HG03432 (cell line): ENCODE results near the gene NBAS.
"Not testable (repeated sequence)": the region's sequence is repeated elsewhere in the genome, so short reads cannot be mapped to it uniquely, and the experiment has no call there.

Source experiments
- ATAC-seq: cut with Tn5 transposase; IDR thresholded peaks from one replicate; pipeline ENCODE4 v1.9.1; 2021; ENCODE audit warnings: mild to moderate bottlenecking, moderate library complexity; ENCODE audit not compliant: unreplicated experiment

The NBAS gene

GRCh38 chr2:15533860-15534480, 27.2 kb downstream of the NBAS start:
- ATAC-seq, result no peak

DNA sequence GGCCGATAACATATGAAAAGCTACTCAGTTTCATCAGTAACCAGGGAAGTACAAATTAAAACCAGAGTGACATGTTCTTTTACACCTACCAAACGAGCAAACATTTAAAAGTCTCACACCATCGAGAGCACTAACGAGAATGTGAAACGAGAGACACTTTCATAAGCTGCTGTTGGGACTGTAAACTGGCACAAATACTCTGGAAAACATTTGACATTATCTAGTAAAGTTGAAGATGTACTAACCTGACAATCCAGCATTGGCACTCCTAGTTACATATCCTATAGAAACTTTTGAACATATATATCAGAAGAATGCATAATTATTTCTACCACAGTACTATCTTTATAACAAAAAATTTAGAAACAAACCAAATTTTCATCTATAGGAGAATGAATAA, 28.1 kb downstream of the NBAS start:
- no peak for ATAC-seq

- ATAC-seq, result no peak
Observed at GRCh38 chr2:15531095-15531854, 29.9 kb downstream of the NBAS start.

DNA sequence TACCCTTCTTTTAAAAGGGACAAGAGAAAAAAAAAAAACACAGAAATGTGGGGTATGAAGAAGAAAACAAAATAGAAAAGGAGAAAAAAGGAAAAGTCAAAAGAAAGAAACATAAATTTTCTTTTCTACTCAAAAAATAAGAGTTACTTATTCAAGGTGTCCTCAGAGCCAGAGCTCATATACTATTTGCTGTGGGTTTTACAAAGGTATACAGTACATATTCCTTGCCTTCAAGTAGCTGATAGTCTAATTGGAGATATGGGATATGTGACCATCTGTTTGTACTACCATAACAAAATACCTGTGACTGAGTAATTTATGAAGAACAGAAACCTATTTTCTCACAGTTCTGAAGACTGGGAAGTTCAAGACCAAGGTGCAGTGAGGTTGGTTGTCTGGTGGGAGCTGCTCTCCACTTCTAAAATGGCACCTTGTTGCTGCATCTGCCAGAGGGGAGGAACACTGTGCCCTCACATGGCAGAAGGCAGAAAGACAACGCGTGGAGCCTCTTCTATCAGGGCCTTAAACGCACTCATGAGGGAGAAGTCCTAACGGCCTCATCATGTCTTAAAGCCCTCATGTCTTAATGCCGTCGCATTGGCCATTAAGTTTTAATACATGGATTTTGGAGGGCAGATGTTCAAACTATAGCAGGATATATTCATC, 33.9 kb downstream of the NBAS start:
- ATAC-seq, result no peak

GRCh38 chr2:15521641-15522181, 39.4 kb downstream of the NBAS start:
- no peak for ATAC-seq

GRCh38 chr2:15520346-15520745, 40.8 kb downstream of the NBAS start:
- no peak for ATAC-seq

DNA sequence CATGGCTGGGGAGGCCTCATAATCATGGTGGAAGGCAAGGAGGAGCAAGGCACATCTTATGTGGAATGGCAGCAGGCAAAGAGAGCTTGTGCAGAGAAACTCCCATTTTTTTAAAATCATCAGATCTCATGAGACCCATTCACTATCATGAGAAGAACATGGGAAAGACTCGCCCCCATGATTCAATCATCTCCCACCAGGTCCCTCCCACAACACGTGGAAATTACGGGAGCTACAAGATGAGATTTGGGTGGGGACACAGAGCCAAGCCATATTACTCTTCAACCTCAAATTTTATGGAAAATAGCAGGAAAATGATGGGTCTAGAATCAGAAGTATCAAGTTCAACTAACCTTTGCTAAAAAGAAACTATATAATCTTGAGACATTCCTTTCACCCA, 42.4 kb downstream of the NBAS start:
- not testable (repeated sequence) for ATAC-seq

GRCh38 chr2:15517793-15518192, 43.3 kb downstream of the NBAS start:
- no peak for ATAC-seq

DNA sequence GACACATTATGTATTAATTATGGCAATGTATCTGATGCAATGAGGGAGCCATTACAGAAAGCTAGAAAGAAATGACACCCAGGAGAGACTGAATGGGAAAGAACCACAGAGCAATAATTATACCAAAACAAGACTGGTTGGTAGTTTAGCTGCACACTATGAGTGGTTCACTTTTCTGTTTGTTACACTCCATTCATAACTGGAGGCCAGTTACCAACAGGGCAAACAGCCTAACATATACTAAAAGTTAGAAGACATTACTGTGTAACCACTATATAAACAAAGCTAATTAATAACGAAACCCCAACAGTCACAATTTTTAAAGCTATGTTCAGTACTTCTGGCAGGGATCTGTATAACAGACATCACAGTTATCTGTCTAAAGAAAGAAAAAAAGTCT, 49.4 kb downstream of the NBAS start:
- ATAC-seq, result no peak

- no peak for ATAC-seq
Observed at GRCh38 chr2:15510552-15510951, 50.6 kb downstream of the NBAS start.

GRCh38 chr2:15510131-15510530, 51.0 kb downstream of the NBAS start:
- ATAC-seq, result no peak

DNA sequence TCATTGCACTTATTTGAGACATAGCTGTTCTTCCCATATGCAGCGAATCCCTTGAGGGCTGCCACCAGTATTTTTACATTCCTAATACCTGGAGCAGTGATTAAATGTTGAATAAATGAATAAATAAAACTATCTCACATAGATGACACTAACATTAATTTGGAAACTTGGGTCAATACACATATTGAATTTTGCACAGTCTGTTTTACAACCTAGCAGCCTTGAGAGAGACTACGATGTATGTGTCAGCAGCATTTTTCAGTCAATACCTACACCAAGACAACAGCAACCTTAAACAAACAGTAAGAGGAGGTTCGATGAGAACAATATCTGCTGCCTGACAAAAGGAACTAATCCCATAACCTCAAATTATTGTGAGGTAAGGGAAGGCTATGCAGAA, 53.4 kb downstream of the NBAS start:
- ATAC-seq, result no peak

GRCh38 chr2:15507061-15507460, 54.1 kb downstream of the NBAS start:
- ATAC-seq, result no peak

- no peak for ATAC-seq
Observed at GRCh38 chr2:15506229-15506819, 54.8 kb downstream of the NBAS start.

GRCh38 chr2:15504882-15505663, 56.1 kb downstream of the NBAS start:
- ATAC-seq, result no peak

DNA sequence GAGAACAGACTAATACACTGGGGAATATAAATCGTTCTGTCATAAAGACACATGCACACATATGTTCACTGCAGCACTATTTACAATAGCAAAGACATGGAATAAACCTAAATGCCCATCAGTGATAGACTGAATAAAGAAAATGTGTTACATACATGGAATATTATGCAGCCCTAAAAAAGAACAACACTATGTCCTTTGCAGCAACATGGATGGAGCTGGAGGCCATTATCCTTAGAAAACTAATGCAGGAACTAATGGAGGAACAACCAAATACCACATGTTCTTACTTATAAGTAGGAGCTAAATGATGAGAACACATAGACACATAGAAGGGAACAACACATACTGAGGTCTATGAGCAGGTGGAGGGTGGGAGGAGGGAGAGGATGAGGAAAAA, 61.9 kb downstream of the NBAS start:
- ATAC-seq, result not testable (repeated sequence)

DNA sequence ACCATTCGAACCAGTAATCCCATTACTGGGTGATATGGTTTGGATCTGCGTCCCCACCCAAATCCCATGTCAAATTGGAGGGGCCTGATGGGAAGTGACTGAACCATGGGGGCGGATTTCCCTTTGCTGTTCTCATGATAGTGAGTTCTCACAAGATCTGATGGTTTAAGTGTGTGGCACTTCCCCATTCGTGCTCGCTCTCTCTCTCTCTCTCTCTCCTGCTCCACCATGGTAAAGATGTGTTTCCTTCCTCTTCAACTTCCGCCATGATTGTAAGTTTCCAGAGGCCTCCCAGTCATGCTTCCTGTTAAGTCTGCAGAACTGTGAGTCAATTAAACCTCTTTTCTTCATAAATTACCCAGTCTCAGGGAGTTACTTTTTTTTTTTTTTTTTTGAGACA, 62.6 kb downstream of the NBAS start:
- ATAC-seq, result no peak

DNA sequence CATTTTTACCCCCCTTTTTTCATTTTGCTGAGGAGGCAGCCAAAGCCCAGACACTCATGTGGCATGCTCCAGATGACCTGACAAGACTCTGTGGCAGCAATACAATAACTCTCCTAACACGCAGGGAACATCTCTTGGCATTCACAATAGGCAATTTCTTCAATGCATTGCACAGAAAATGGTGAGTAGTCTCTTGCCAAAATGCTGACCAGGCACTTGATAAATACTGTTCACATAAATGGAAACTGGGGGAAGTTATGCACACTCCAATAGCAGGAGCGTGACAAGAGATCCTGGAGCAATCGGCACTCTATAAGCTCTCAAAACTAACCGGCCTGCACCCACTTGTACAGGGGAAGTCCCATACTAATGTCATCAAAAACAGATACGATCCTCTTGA, 66.3 kb downstream of the NBAS start:
- ATAC-seq, result no peak

GRCh38 chr2:15492773-15493325, 68.3 kb downstream of the NBAS start:
- ATAC-seq, result no peak

DNA sequence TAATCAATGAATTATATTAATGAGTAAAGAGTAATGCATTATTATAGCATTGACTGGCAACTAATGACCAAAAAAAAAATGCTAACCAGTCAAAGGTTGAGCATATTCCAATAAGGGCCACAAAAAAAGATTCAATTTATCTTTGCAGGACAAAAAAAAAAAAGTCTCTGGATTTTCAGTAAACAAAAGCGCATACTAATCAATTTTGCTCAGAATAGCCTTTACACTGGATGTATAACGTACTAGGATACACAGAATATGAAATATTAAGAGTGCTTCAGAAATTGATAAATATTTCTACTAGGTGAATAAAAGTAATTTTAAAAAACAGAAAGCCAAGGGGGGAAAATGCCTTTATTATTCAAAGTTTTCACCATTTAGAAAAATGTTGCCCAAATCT, 74.4 kb downstream of the NBAS start:
- ATAC-seq, result no peak
